ENCODE measurements around the gene ALKBH6. TPM values are rescaled to one million over a fixed set of nuclear protein-coding genes. Genes with fewer than 3 reads are reported as not detected.

Gene ALKBH6
- total and polyA plus RNA-seq, 9 of the 15 experiments (the other 6 are each of a cell fraction or from before 2014, with no cell fraction given), result 0.67 to 62.0 (median 34.5) TPM

GRCh38 chr19:36043952-36044351, 29.9 kb upstream of the ALKBH6 start (continued):
- TF ChIP-seq ASH1L (IDR thresholded peaks at IDR 0.05; ENCODE audit: borderline replicate concordance, low read depth, partially characterized antibody), result no peak

DNA sequence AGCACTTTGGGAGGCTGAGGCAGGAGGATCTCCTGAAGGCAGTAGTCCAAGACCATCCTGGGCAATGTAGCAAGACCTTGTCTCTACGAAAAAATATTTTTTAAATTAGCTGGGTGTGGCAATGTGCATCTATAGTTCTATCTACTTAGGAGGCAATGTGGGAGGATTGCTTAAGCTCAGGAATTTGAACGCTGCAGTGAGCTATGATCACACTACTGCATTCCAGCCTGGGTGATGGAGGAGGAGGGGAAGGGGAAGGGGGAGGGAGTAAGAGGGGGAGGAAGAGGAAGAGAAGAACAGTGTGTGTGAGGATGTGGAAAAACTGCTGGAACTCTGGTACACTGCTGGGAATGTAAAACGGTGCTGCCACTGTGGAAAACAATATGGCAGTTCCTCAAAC, 27.8 kb upstream of the ALKBH6 start:
- H3K79me2 ChIP-seq (ENCODE audit: control insufficient read depth, insufficient read depth, low read length), result no peaks in the 10 kb centered on the region
- ChIA-PET CTCF (ENCODE audit: low intra/inter-chr PET ratio) (no interaction called here), POLR2A (interaction anchor here (0.9 kb wide), 1 partner anchor 12 kb away, joined by 3 read pairs; no protein-coding TSS in a partner anchor)
- no peak overlapping the region for H3K4me2 ChIP-seq (ENCODE audit: insufficient read depth, low read length)
- ATAC-seq, result no peak
- no peaks in the 10 kb centered on the region for H4K20me1 ChIP-seq (replicated peaks; ENCODE audit: control insufficient read depth, insufficient read depth, low read length)
- in situ Hi-C loops (cut with MboI) (no loop called here), intact Hi-C loops (cut with micrococcal nuclease) (no loop called here)
- H3K9ac ChIP-seq (ENCODE audit: insufficient read depth in 1 of 2, low read depth in 2 of 2, low read length in 2 of 2), result no peak overlapping the region
- 24% methylated on average over 2 of the region's 3 CpGs for WGBS (ENCODE audit: insufficient coverage, low coverage, missing lambda C conversion rate)
- DNase-seq (ENCODE audit: extremely low read depth in 1 of 4, low spot score in 3 of 4), result no peak
- H3K36me3 ChIP-seq (ENCODE audit: control insufficient read depth, insufficient read depth, low read length), result peaks cover 5% of the 10 kb centered on the region; the same call in 1 of the 3 replicates
- no peak overlapping the region for H3K27ac ChIP-seq (ENCODE audit: extremely low read depth, low read depth, low read length)
- H3K9me3 ChIP-seq (replicated peaks; ENCODE audit: control insufficient read depth, insufficient read depth, low read depth, low read length), result no peaks in the 10 kb centered on the region
- H3K9me1 ChIP-seq (ENCODE audit: control insufficient read depth, insufficient read depth, low read length), result no peaks in the 10 kb centered on the region
- TF ChIP-seq, protein P1, sequence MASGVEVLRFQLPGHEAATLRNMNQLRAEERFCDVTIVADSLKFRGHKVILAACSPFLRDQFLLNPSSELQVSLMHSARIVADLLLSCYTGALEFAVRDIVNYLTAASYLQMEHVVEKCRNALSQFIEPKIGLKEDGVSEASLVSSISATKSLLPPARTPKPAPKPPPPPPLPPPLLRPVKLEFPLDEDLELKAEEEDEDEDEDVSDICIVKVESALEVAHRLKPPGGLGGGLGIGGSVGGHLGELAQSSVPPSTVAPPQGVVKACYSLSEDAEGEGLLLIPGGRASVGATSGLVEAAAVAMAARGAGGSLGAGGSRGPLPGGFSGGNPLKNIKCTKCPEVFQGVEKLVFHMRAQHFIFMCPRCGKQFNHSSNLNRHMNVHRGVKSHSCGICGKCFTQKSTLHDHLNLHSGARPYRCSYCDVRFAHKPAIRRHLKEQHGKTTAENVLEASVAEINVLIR (CRISPR knock-in tag; IDR thresholded peaks at IDR 0.05), result no peak
- TF ChIP-seq, protein P2, sequence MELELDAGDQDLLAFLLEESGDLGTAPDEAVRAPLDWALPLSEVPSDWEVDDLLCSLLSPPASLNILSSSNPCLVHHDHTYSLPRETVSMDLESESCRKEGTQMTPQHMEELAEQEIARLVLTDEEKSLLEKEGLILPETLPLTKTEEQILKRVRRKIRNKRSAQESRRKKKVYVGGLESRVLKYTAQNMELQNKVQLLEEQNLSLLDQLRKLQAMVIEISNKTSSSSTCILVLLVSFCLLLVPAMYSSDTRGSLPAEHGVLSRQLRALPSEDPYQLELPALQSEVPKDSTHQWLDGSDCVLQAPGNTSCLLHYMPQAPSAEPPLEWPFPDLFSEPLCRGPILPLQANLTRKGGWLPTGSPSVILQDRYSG (tag; conservative IDR thresholded peaks at IDR 0.05; ENCODE audit: low read depth), result no peak
- TF ChIP-seq ARID2 (IDR thresholded peaks at IDR 0.05), result no peak
- no peak for TF ChIP-seq ARID4B (CRISPR knock-in tag; IDR thresholded peaks at IDR 0.05)
- no peak for TF ChIP-seq TCF7 (IDR thresholded peaks at IDR 0.05; ENCODE audit: borderline replicate concordance)
- no peak for TF ChIP-seq ELF2 (CRISPR knock-in tag; IDR thresholded peaks at IDR 0.05)
- no peak overlapping the region for H3K4me3 ChIP-seq
- FAIRE-seq, result no peak
- no TSS peak for BruUV-seq (replicated peaks)
- H3K27me3 ChIP-seq (ENCODE audit: control insufficient read depth in 2 of 2, insufficient read depth in 2 of 2, low read length in 2 of 2), result no peaks in the 10 kb centered on the region
- H2AFZ ChIP-seq (ENCODE audit: low read depth, low read length), result no peak overlapping the region
- peaks cover 0 to 3% of the 10 kb centered on the region in 2 experiments; a peak in 2 of 5 replicates for H3K4me1 ChIP-seq (replicated peaks in 1 of 2; ENCODE audit: control insufficient read depth in 2 of 2, insufficient read depth in 2 of 2, low read length in 2 of 2)

Measured in K562 (cell line).